ENCODE results near the gene ECI1.
"Not testable (repeated sequence)": the region's sequence is repeated elsewhere in the genome, so short reads cannot be mapped to it uniquely, and the experiment has no call there.

Gene ECI1

DNA sequence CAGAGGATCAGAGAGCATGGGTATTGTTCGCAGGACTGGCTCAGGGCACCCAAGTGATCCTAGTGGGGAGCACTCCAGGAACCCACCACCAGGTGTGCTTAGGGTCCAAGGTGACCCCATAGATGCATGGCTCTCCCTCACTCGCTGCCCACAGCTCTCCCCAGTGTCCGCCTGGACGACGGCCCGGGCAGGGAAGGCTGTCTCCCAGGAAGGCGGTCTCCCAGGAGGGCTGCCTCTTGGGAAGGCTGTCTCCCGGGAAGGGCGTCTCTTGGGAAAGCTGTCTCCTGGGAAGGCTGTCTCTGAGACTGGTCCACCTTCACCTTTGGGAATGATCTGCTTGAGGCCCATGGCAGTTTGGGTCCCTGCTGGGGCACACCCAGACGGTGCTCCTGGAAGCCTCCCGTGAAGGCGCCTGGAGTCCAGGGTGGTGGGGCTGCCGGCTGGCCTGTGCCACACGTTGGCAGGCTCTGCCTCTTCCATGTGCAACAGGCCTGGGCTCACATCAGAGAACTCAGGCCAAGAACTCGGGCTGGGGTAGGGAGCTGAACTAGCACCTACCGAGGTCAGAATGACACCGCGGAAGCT is 5.0 kb downstream of the ECI1 start:
- no peak overlapping the region for H3K9ac ChIP-seq (ENCODE audit: low read length)
- H3K4me1 ChIP-seq (ENCODE audit: control insufficient read depth, insufficient read depth, low read length), result no peaks in the 10 kb centered on the region
- H3K9me3 ChIP-seq (ENCODE audit: control insufficient read depth, insufficient read depth, low read depth, low read length), result no peaks in the 10 kb centered on the region
- no peak overlapping the region for H3K27ac ChIP-seq (ENCODE audit: low read depth, low read length)
- H3K4me3 ChIP-seq (ENCODE audit: low read depth, low read length), result no peak overlapping the region
- H3K36me3 ChIP-seq (ENCODE audit: control insufficient read depth, insufficient read depth, low read length), result peaks cover 59% of the 10 kb centered on the region
- H3K27me3 ChIP-seq (ENCODE audit: control insufficient read depth, insufficient read depth, low read length), result no peaks in the 10 kb centered on the region

DNA sequence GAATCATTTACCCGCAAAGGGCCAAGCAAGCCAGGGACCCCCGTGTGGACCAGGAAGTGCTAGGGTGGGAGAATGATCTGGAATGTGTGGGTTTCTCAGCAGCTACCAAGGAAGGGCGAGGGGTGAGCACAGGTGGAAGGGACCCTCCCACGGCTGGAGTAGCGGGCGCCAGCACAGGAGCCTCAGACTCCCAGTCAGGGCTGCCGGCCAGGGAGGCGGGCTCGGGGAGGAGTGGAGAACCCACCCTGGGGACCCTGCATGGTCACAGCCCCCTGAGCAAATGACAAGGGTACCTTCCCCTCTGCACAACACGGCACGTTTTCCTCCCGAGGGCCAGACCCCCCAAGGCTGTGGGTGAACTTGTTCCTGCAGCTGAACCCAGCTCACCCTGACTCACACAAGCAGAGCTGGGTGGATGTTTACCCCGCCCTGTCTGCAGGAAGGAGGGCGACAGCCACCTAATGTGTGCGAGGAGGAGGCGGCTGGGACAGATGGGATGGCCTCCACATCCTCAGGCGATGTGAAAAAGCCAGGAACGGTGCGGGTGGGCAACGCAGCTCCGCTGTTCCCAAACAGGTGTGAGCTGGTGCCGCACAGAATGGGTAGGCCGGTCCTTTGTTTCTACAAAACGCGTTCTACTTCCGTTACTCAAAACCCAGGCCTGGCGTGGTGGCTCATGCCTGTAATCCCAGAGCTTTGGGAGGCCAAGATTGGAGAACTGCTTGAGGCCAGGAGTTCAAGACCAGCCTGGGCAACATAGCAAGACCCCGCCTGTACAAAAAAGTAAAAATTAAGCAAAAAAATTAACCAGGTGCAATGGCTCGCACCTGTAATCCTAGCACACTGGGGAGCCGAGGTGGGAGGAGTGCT is 6.2 kb downstream of the ECI1 start:
- Histone ChIP-seq H3K27ac (ENCODE audit: low read depth, low read length) (no peak overlapping the region), H3K9me3 (ENCODE audit: control insufficient read depth, insufficient read depth, low read depth, low read length) (no peaks in the 10 kb centered on the region), H3K27me3 (ENCODE audit: control insufficient read depth, insufficient read depth, low read length) (no peaks in the 10 kb centered on the region), H3K36me3 (ENCODE audit: control insufficient read depth, insufficient read depth, low read length) (peaks cover 59% of the 10 kb centered on the region), H3K4me1 (ENCODE audit: control insufficient read depth, insufficient read depth, low read length) (no peaks in the 10 kb centered on the region), H3K9ac (ENCODE audit: low read length) (no peak overlapping the region), H3K4me3 (ENCODE audit: low read depth, low read length) (no peak overlapping the region)

DNA sequence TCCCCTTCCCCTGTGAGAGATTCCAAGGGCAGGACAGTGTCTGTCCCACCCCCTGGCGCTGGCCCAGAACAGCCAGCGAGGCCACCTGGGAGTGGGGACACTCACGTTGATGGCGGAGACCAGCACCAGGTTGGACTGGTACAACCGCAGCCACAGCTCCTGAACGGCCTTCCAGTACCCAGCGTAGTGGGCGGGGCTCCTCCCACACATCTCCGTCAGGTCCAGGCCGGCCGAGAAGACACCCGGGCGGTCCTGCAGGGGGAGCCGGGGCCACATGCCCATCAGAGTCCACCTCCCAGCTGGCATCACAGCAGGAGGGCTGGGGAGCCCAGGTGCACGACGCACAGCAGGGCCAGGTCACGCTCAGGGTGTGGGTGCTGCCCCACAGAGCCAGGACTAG is 7.1 kb downstream of the ECI1 start:
- H3K27ac ChIP-seq (ENCODE audit: low read depth, low read length), result no peak overlapping the region
- no peak overlapping the region for H3K4me3 ChIP-seq (ENCODE audit: low read depth, low read length)
- peaks cover 59% of the 10 kb centered on the region for H3K36me3 ChIP-seq (ENCODE audit: control insufficient read depth, insufficient read depth, low read length)
- no peaks in the 10 kb centered on the region for H3K4me1 ChIP-seq (ENCODE audit: control insufficient read depth, insufficient read depth, low read length)
- no peaks in the 10 kb centered on the region for H3K27me3 ChIP-seq (ENCODE audit: control insufficient read depth, insufficient read depth, low read length)
- H3K9ac ChIP-seq (ENCODE audit: low read length), result no peak overlapping the region
- H3K9me3 ChIP-seq (ENCODE audit: control insufficient read depth, insufficient read depth, low read depth, low read length), result no peaks in the 10 kb centered on the region

DNA sequence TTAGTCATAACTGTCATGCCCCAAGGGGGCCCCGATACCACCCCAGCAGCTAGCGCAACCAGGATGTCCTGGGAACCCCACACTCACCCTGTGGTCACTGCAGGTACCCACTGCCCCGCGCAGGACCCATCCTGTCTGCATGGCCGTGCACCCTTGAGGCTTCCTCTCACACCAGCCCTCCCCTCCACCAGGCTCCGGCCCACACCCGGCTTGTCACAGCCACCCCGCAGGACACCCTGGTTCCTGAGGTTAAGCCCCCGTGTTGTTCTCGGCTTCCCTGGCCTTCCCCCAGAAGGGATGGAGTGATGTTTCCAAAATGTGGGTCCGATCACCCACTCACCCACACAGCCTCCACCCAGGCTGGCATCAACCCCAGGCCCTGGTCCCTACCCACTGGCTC is 7.6 kb downstream of the ECI1 start:
- Histone ChIP-seq H3K36me3 (ENCODE audit: control insufficient read depth, insufficient read depth, low read length) (peaks cover 57% of the 10 kb centered on the region), H3K9ac (ENCODE audit: low read length) (no peak overlapping the region), H3K27ac (ENCODE audit: low read depth, low read length) (no peak overlapping the region), H3K4me1 (ENCODE audit: control insufficient read depth, insufficient read depth, low read length) (0 out of 2 replicates have a peak, but pooled peaks cover 2% of the 10 kb centered on the region), H3K4me3 (ENCODE audit: low read depth, low read length) (no peak overlapping the region), H3K9me3 (ENCODE audit: control insufficient read depth, insufficient read depth, low read depth, low read length) (no peaks in the 10 kb centered on the region), H3K27me3 (ENCODE audit: control insufficient read depth, insufficient read depth, low read length) (no peaks in the 10 kb centered on the region)

DNA sequence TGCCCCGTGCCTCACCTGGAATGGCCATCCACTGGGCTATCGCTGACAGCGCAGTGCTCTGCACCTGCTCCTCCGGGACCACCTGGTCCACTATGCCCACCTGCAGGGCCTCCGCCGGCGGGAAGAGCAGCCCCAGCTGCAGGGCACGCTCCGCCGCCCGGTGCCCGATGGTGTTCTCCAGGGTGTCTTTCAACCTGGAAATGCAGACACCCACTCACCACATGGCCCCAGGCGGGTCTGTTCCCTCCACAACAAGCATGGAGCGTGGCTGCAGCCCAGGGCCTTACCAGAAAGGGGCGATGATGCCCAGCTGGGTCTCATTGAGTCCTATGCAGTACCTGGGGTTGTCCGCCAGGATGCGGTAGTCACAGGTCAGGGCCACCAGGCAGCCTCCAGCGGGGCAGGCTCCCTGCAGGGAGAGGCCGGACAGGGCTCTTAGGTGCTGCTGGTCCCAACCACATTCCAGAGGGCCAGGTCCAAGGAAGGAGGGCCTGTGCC is 8.3 kb downstream of the ECI1 start:
- Histone ChIP-seq H3K4me1 (ENCODE audit: control insufficient read depth, insufficient read depth, low read length) (0 out of 2 replicates have a peak, but pooled peaks cover 5% of the 10 kb centered on the region), H3K9me3 (ENCODE audit: control insufficient read depth, insufficient read depth, low read depth, low read length) (no peaks in the 10 kb centered on the region), H3K4me3 (ENCODE audit: low read depth, low read length) (no peak overlapping the region), H3K36me3 (ENCODE audit: control insufficient read depth, insufficient read depth, low read length) (peaks cover 52% of the 10 kb centered on the region), H3K27ac (ENCODE audit: low read depth, low read length) (no peak overlapping the region), H3K9ac (ENCODE audit: low read length) (no peak overlapping the region), H3K27me3 (ENCODE audit: control insufficient read depth, insufficient read depth, low read length) (peaks cover 3% of the 10 kb centered on the region; the same call in 1 of the 2 replicates)

DNA sequence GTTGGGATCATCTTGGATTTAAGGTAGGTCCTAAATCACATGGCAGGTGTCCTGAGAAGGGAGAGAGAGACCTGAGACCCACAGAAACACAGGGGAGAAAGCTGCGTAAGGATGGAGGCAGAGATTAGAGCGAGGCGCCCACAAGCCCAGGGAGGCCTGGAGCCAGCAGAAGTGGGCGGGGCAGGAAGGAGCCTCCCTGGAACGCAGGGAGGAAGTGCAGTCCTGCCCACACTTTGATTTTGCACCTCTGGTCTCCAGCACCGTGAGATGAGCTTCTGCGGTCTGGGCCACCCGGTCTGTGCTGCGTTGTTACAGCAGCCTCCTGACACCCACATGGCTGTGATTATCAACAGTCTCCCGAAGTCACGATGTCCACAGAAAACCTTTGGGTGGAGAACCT is 8.8 kb downstream of the ECI1 start:
- H3K9me3 ChIP-seq (ENCODE audit: control insufficient read depth, insufficient read depth, low read depth, low read length), result no peaks in the 10 kb centered on the region
- 0 out of 2 replicates have a peak, but pooled peaks cover 8% of the 10 kb centered on the region for H3K4me1 ChIP-seq (ENCODE audit: control insufficient read depth, insufficient read depth, low read length)
- H3K9ac ChIP-seq (ENCODE audit: low read length), result no peak overlapping the region
- H3K4me3 ChIP-seq (ENCODE audit: low read depth, low read length), result no peak overlapping the region
- no peak overlapping the region for H3K27ac ChIP-seq (ENCODE audit: low read depth, low read length)
- peaks cover 52% of the 10 kb centered on the region for H3K36me3 ChIP-seq (ENCODE audit: control insufficient read depth, insufficient read depth, low read length)
- H3K27me3 ChIP-seq (ENCODE audit: control insufficient read depth, insufficient read depth, low read length), result peaks cover 7% of the 10 kb centered on the region

DNA sequence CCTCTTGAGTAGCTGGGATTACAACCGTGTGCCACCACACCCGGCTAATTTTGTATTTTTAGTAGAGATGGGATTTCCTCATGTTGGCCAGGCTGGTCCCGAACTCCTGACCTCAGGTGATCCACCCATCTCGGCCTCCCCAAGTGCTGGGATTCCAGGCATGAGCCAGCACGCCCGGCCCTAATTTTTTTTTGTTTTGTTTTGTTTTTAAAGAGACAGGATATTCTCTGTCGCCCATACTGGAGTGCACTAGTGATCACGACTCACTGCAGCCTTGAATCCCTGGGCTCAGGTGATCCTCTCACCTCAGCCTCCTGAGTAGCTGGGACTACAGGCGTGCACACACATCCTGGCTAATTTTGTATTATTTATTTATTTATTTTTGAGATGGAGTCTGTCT is 11.1 kb downstream of the ECI1 start:
- H3K27me3 ChIP-seq (ENCODE audit: control insufficient read depth, insufficient read depth, low read length), result peaks cover 25% of the 10 kb centered on the region
- H3K4me3 ChIP-seq (ENCODE audit: low read depth, low read length); H3K9ac ChIP-seq (ENCODE audit: low read length); H3K27ac ChIP-seq (ENCODE audit: low read depth, low read length); H3K9me3 ChIP-seq (ENCODE audit: control insufficient read depth, insufficient read depth, low read depth, low read length): not testable (repeated sequence)
- H3K4me1 ChIP-seq (ENCODE audit: control insufficient read depth, insufficient read depth, low read length), result peaks cover 17% of the 10 kb centered on the region
- H3K36me3 ChIP-seq (ENCODE audit: control insufficient read depth, insufficient read depth, low read length), result peaks cover 38% of the 10 kb centered on the region

DNA sequence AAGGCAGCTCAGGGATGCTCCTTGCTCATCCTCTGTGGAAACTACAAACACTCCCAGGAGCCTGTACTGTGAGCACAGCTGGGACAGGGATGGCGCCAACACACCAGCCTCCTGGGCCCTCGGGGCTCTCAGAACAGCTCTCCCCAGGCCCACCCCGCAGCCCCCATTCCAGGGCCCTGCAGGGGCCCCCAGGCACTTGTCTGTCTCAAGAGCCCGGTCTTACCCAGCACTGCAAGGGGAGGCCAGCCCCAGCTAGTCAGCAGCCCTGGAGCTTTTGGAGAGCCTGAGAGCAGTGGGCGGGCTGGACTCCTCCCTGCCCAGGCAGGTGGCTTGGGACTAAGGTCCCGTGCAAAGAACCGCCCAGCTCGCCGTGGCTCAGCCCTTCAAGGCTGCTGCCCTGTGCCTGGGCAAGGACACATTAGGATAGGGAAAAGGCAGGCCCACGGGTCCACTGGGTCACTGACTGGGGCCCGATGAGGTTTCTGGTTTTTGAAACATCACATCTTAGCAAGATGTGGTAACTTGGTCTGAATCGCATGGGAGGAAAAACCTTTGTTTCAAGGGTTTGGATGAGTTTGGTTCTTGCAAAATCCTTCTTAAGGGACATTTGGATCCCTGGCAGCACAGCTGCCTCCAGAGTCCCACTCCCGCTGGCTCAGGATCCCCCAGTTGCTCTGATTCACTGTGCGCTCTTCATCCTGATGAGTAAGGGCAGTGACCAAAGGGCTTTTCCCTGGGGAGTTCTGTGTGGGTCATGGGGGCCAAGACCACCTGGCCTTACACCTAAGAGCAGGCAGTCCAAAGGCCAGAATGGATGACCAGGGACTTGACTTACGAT is 12.3 kb downstream of the ECI1 start:
- H3K27me3 ChIP-seq (ENCODE audit: control insufficient read depth, insufficient read depth, low read length), result peaks cover 25% of the 10 kb centered on the region
- no peak overlapping the region for H3K27ac ChIP-seq (ENCODE audit: low read depth, low read length)
- H3K4me1 ChIP-seq (ENCODE audit: control insufficient read depth, insufficient read depth, low read length), result peaks cover 17% of the 10 kb centered on the region
- H3K9me3 ChIP-seq (ENCODE audit: control insufficient read depth, insufficient read depth, low read depth, low read length), result no peaks in the 10 kb centered on the region
- no peak overlapping the region for H3K4me3 ChIP-seq (ENCODE audit: low read depth, low read length)
- peaks cover 37% of the 10 kb centered on the region for H3K36me3 ChIP-seq (ENCODE audit: control insufficient read depth, insufficient read depth, low read length)
- no peak overlapping the region for H3K9ac ChIP-seq (ENCODE audit: low read length)

DNA sequence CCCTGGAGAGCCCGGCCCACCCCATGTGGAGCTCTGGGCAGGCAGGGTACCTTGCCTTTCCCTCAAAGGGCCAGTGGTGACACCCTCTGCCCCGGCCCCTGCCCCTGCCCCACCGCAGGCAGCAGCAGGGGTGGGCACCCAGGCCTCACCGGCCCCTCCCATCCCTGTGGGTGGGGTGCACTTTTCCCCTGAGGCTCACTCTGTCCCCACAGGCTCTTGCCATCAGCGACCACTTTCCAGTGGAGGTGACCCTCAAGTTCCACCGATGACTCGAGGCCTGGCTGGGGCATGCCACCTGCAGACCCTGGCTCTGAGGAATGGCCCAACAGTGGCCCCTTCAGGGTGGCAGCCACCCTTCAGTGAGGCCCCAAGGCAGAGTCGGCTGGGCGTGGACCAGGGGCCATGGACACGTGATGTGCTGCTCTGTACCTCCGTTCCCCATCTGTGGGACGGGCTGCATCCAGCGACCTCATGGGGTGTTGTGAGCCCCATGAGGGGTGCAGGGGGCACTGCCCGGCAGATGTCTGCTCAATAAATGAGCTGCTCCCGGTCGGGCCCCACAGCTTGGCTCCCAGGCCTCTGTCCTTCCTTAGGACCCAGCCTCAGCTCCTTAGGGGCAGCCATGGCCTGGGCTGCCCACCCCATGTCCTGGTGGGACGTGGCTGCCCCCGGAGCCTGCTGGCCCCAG is 13.1 kb downstream of the ECI1 start:
- Histone ChIP-seq H3K27me3 (ENCODE audit: control insufficient read depth, insufficient read depth, low read length) (peaks cover 25% of the 10 kb centered on the region), H3K9me3 (ENCODE audit: control insufficient read depth, insufficient read depth, low read depth, low read length) (no peaks in the 10 kb centered on the region), H3K27ac (ENCODE audit: low read depth, low read length) (no peak overlapping the region), H3K9ac (ENCODE audit: low read length) (no peak overlapping the region), H3K4me3 (ENCODE audit: low read depth, low read length) (peak overlapping the region; percentile 49; the same call in 1 of the 2 replicates), H3K36me3 (ENCODE audit: control insufficient read depth, insufficient read depth, low read length) (peaks cover 37% of the 10 kb centered on the region), H3K4me1 (ENCODE audit: control insufficient read depth, insufficient read depth, low read length) (peaks cover 17% of the 10 kb centered on the region)

DNA sequence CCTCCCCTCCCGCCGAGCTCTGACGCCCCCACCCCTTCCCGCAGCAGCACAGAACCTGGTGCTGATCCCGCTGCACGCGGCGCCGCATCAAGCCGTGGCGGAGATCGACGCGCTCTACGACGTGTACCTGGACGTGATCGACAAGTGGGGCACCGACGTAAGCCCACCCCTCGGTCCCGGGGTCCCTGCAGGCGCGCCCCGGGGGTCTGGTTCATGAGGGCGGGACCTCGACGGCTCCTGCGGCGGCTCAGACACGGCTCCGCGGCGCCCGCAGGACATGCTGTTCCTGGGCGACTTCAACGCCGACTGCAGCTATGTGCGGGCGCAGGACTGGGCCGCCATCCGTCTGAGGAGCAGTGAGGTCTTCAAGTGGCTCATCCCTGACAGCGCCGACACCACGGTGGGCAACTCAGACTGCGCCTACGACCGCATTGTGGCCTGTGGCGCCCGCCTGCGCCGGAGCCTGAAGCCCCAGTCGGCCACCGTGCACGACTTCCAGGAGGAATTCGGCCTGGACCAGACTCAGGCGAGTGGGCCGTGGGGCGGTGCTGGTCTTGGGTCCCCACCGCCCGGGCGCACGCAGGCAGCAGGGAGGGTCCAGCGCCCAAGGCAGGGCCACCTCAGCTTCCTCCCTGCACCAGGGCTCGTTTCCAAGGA is 13.8 kb downstream of the ECI1 start:
- Histone ChIP-seq H3K4me1 (ENCODE audit: control insufficient read depth, insufficient read depth, low read length) (peaks cover 17% of the 10 kb centered on the region), H3K36me3 (ENCODE audit: control insufficient read depth, insufficient read depth, low read length) (peaks cover 37% of the 10 kb centered on the region), H3K4me3 (ENCODE audit: low read depth, low read length) (peak overlapping the region; percentile 49), H3K9ac (ENCODE audit: low read length) (no peak overlapping the region), H3K9me3 (ENCODE audit: control insufficient read depth, insufficient read depth, low read depth, low read length) (no peaks in the 10 kb centered on the region), H3K27me3 (ENCODE audit: control insufficient read depth, insufficient read depth, low read length) (peaks cover 25% of the 10 kb centered on the region), H3K27ac (ENCODE audit: low read depth, low read length) (no peak overlapping the region)

All from HUES6 (cell line).